K562 (cell line): Measurements from ENCODE around the gene CYP4V2. TPM values are rescaled to one million over a fixed set of nuclear protein-coding genes. Genes with fewer than 3 reads are reported as not detected.

Source experiments
- ATAC-seq: fragments of 200-7000 bp; cut with Tn5 transposase; 3 replicates; pipeline ENCODE4 v1.9.1; 2020; ENCODE audit warnings: moderate library complexity
- BruUV-seq: library from RNA; stranded (reverse); fragments of 400-500 nt; replicated peaks from 2 replicates; lab custom pipeline; 2021; lab: Mats Ljungman, UMichigan
- CTCF ChIA-PET: fragments of 300-600 bp; formaldehyde crosslinking; extraction: SDS; loops from one replicate; lab custom pipeline; 2021; ENCODE audit warnings: low intra/inter-chr PET ratio; lab: Yijun Ruan, JAX
- POLR2A ChIA-PET: fragments of 300-600, 350-650 bp; sonication (Branson Sonifier 250); formaldehyde crosslinking; extraction: SDS; loops from one replicate; lab custom pipeline; 2021; ENCODE audit warnings: antibody characterized with exemption, inconsistent platforms; lab: Yijun Ruan, JAX
- DNase-seq, 4 experiments: peaks; one replicate each; pipeline versions ENCODE4 v3.0.0 to v3.0.0-alpha.2; 2011 to 2018; ENCODE audit warnings: low spot score in 3 of 4, mixed read lengths in 3 of 4; ENCODE audit errors: extremely low read depth in 1 of 4
- FAIRE-seq: peaks from 2 replicates; lab custom pipeline; 2011; peaks lifted over from hg19 to GRCh38; lab: Jason Lieb, UNC
- H2AFZ ChIP-seq: 2 replicates; pipeline ENCODE4 v1.6.0; 2011; ENCODE audit warnings: low read depth, low read length, control low read depth, inconsistent platforms
- H3K27ac ChIP-seq: fragments of 200-600 bp; 3 replicates; pipeline ENCODE4 v1.8.0; 2011; ENCODE audit warnings: low read depth, mild to moderate bottlenecking, control low read depth, inconsistent platforms, low read length, moderate library complexity, mixed read lengths; ENCODE audit errors: extremely low read depth
- H3K27me3 ChIP-seq, 2 experiments: fragments of 300-600 bp in 1 of 2; 2 replicates in 1 of 2; 3 replicates in 1 of 2; pipeline versions ENCODE4 v1.6.0 to v1.8.0; 2011; ENCODE audit warnings: inconsistent platforms in 2 of 2, low read length in 2 of 2, mild to moderate bottlenecking in 1 of 2, mixed read lengths in 1 of 2, moderate library complexity in 1 of 2; ENCODE audit not compliant: control insufficient read depth in 2 of 2, insufficient read depth in 2 of 2
- H3K36me3 ChIP-seq: fragments of 300-600 bp; 3 replicates; pipeline ENCODE4 v1.8.0; 2011; ENCODE audit warnings: mild to moderate bottlenecking, low read length, inconsistent platforms; ENCODE audit not compliant: control insufficient read depth, insufficient read depth
- H3K4me1 ChIP-seq, 2 experiments: fragments of 200-600 bp in 1 of 2; replicated peaks in 1 of 2; 2 replicates in 1 of 2; 3 replicates in 1 of 2; pipeline versions ENCODE4 v1.5.1 to v1.8.0; 2011; ENCODE audit warnings: inconsistent platforms in 2 of 2, low read length in 2 of 2, mild to moderate bottlenecking in 1 of 2, mixed read lengths in 1 of 2, moderate library complexity in 1 of 2; ENCODE audit not compliant: control insufficient read depth in 2 of 2, insufficient read depth in 2 of 2
- H3K4me2 ChIP-seq: 2 replicates; pipeline ENCODE4 v1.6.1; 2011; ENCODE audit warnings: low read length, control low read depth, inconsistent platforms, mixed read lengths; ENCODE audit not compliant: insufficient read depth
- H3K4me3 ChIP-seq: fragments of 200-600 bp; sonication (generic), shearing (Covaris generic); 2 replicates; pipeline ENCODE4 v1.5.1; 2016; ENCODE audit warnings: control low read depth, inconsistent platforms
- H3K79me2 ChIP-seq: fragments of 200-600 bp; 3 replicates; pipeline ENCODE4 v1.8.0; 2011; ENCODE audit warnings: low read length, inconsistent platforms; ENCODE audit not compliant: control insufficient read depth, insufficient read depth
- H3K9ac ChIP-seq, 2 experiments: 2 replicates each; pipeline versions ENCODE4 v1.6.0 to v1.6.1; 2011; ENCODE audit warnings: low read depth in 2 of 2, low read length in 2 of 2, control low read depth in 1 of 2, inconsistent platforms in 1 of 2, mild to moderate bottlenecking in 1 of 2, mixed read lengths in 1 of 2; ENCODE audit not compliant: insufficient read depth in 1 of 2
- H3K9me1 ChIP-seq: one replicate; pipeline ENCODE4 v1.6.0; 2011; ENCODE audit warnings: inconsistent platforms, mild to moderate bottlenecking, low read length, moderate library complexity; ENCODE audit not compliant: control insufficient read depth, insufficient read depth
- H3K9me3 ChIP-seq: replicated peaks from 2 replicates; pipeline ENCODE4 v1.5.1; 2011; ENCODE audit warnings: low read depth, low read length, inconsistent platforms; ENCODE audit not compliant: control insufficient read depth, insufficient read depth
- H4K20me1 ChIP-seq: replicated peaks from 2 replicates; pipeline ENCODE4 v1.6.1; 2011; ENCODE audit warnings: low read length, inconsistent platforms, mixed read lengths; ENCODE audit not compliant: control insufficient read depth, insufficient read depth
- BCOR ChIP-seq: fragments of 450-650 bp; IDR thresholded peaks from 2 replicates; pipeline ENCODE4 v1.6.1; 2016
- FOXJ3 ChIP-seq: sonication (generic); formaldehyde crosslinking; IDR thresholded peaks from 2 replicates; pipeline ENCODE4 v1.4.0; 2020; ENCODE audit warnings: mild to moderate bottlenecking, missing genetic modification reagents
- MLLT1 ChIP-seq, 2 experiments: fragments of 450-650 bp; IDR thresholded peaks; 2 replicates each; pipeline ENCODE4 v1.6.1; 2016
- MTA1 ChIP-seq: fragments of 450-650 bp; IDR thresholded peaks from 2 replicates; pipeline ENCODE4 v1.6.1; 2017; ENCODE audit warnings: borderline replicate concordance
- NFE2L1 ChIP-seq: fragments of 450-650 bp; IDR thresholded peaks from 2 replicates; pipeline ENCODE4 v1.6.1; 2016; ENCODE audit warnings: missing genetic modification characterization, low read depth, mild to moderate bottlenecking, missing compliant biosample characterization, moderate library complexity, borderline replicate concordance
- OTX1 ChIP-seq: fragments of 450-650 bp; formaldehyde crosslinking; IDR thresholded peaks from 2 replicates; pipeline ENCODE4 v1.4.0; 2022; ENCODE audit warnings: mild to moderate bottlenecking
- SIN3A ChIP-seq, 2 experiments: fragments of 150-350 bp in 1 of 2; IDR thresholded peaks; 2 replicates each; pipeline ENCODE4 v1.6.1; 2011 to 2016; ENCODE audit warnings: borderline replicate concordance in 2 of 2, low read depth in 2 of 2, low read length in 2 of 2, mild to moderate bottlenecking in 2 of 2, moderate library complexity in 2 of 2; ENCODE audit not compliant: control insufficient read depth in 1 of 2
- SIRT6 ChIP-seq: IDR thresholded peaks from one replicate; pipeline ENCODE4 v1.6.1; 2012; ENCODE audit warnings: low read depth, mild to moderate bottlenecking, control low read depth, inconsistent platforms, low read length, moderate library complexity
- TSHZ1 ChIP-seq: fragments of 250-450 bp; sonication (Bioruptor Pico); IDR thresholded peaks from 2 replicates; pipeline ENCODE4 v1.4.0; 2020; ENCODE audit warnings: mild to moderate bottlenecking, moderate library complexity
- ZBTB1 ChIP-seq: sonication (generic); formaldehyde crosslinking; IDR thresholded peaks from 2 replicates; pipeline ENCODE4 v1.8.1; 2023; ENCODE audit warnings: missing genetic modification reagents, low read depth, mild to moderate bottlenecking, borderline replicate concordance
- ZHX1 ChIP-seq: fragments of 150-350 bp; conservative IDR thresholded peaks from 2 replicates; pipeline ENCODE4 v1.6.1; 2014; ENCODE audit warnings: low read length
- WGBS: fragments of 100-300 bp; shearing (Covaris generic); methylation state at CpG from one replicate; pipeline ENCODE4 v1.1.6; 2016; ENCODE audit warnings: low coverage, mixed read lengths; ENCODE audit not compliant: insufficient coverage; ENCODE audit errors: missing lambda C conversion rate; 5-methylcytosine and 5-hydroxymethylcytosine counted together
- in situ Hi-C: fragments of 300-500 bp; cut with MboI; formaldehyde crosslinking; loops from 4 replicates; pipeline ENCODE4 v1.15.0; 2018; ENCODE audit warnings: inconsistent platforms, mixed read lengths
- intact Hi-C: fragments of 100-400 bp; cut with micrococcal nuclease; formaldehyde crosslinking; loops from 2 replicates; pipeline ENCODE4 v1.14.2; 2022
- polyA plus RNA-seq, 8 experiments: library from polyadenylated mRNA; depleted of rRNA in 4 of 8; stranded (reverse) in 5 of 8; unstranded in 3 of 8; fragments of >200 nt; fragmentation: Nextera tagmentation in 2 of 8; fragmentation: Illumina TruSeq in 1 of 8; extraction: Ambion mirVana in 2 of 8; extraction: Trizol in 1 of 8; gene quantifications; 2 replicates each; pipeline versions ENCODE4 v1.2.1 to v1.2.3, GENCODE V29; 2011 to 2014; ENCODE audit warnings: inconsistent platforms in 1 of 8, missing spikeins in 1 of 8
- total RNA-seq, 7 experiments: library from RNA; depleted of rRNA in 6 of 7; stranded (reverse); fragments of >200 nt in 6 of 7; fragmentation: Illumina TruSeq in 2 of 7; extraction: Trizol in 2 of 7; gene quantifications; 2 replicates each; pipeline versions ENCODE4 v1.2.1 to v1.2.3, GENCODE V29; 2011 to 2021; ENCODE audit warnings: low replicate concordance in 1 of 7

CYP4V2 gene
- total and polyA plus RNA-seq, 9 of the 15 experiments (the other 6 are each of a cell fraction or from before 2014, with no cell fraction given) = 1.1 to 8.3 (median 3.9) TPM

GRCh38 chr4:186248643-186249042, 57.3 kb downstream of the CYP4V2 start (continued):
- TF ChIP-seq ZHX1 (no peak), MLLT1 (IDR thresholded peaks at IDR 0.05) (no peak)

- Histone ChIP-seq H2AFZ (no peak overlapping the region), H3K9ac (no peak overlapping the region), H3K27ac (no peak overlapping the region), H3K4me1 (no peaks in the 10 kb centered on the region), H3K9me1 (no peaks in the 10 kb centered on the region), H3K36me3 (no peaks in the 10 kb centered on the region), H3K27me3 (peaks cover 0 to 15% of the 10 kb centered on the region in 2 experiments; a peak in 4 of 5 replicates), H4K20me1 (no peaks in the 10 kb centered on the region), H3K9me3 (no peaks in the 10 kb centered on the region), H3K4me2 (no peak overlapping the region), H3K79me2 (no peaks in the 10 kb centered on the region), H3K4me3 (no peak overlapping the region)
- no TSS peak for BruUV-seq
- DNase-seq (no peak), FAIRE-seq (no peak), ATAC-seq (no peak)
- POLR2A ChIA-PET = no interaction called here
- in situ Hi-C loops (no loop called here), intact Hi-C loops (loop anchor here (10.0 kb wide), 1 partner anchor 185 kb away; the partner anchor contains the start of gene TLR3)
- 2% methylated on average over 8 of the region's 8 CpGs for WGBS
- CTCF ChIA-PET = no interaction called here
- TF ChIP-seq TSHZ1 (no peak), OTX1 (CRISPR knock-in tag) (no peak), BCOR (no peak), SIN3A (IDR thresholded peaks at IDR 0.05; ENCODE audit: borderline replicate concordance in 2 of 2, control insufficient read depth in 1 of 2, low read depth in 2 of 2, low read length in 2 of 2) (no peak), SIRT6 (no peak), ZBTB1 (no peak), MTA1 (no peak), NFE2L1 (tag) (no peak), FOXJ3 (CRISPR knock-in tag) (no peak)
Measured at GRCh38 chr4:186249785-186250754, 58.7 kb downstream of the CYP4V2 start.
